COLO668 (cell line): ENCODE results near the gene EHBP1L1.

ENCODE experiments used
- DNase-seq: peaks from one replicate; lab custom pipeline; 2025; ENCODE audit not compliant: unreplicated experiment; lab: John Stamatoyannopoulos, UW

EHBP1L1 gene

GRCh38 chr11:65575568-65576231, at the start of gene EHBP1L1:
Gene EHBP1L1, plus strand, starts transcription at chr11:65576053. Its CDS starts 250 bp downstream, at chr11:65576303.
- peak; percentile 73 for DNase-seq

GRCh38 chr11:65526744-65527143, 49.1 kb upstream of the EHBP1L1 start:
- DNase-seq = no peak

GRCh38 chr11:65528819-65529350, 47.0 kb upstream of the EHBP1L1 start:
- DNase-seq = no peak

- no peak for DNase-seq
Measured at GRCh38 chr11:65529475-65530156, 46.2 kb upstream of the EHBP1L1 start.

- no peak for DNase-seq
Measured at GRCh38 chr11:65530157-65530496, 45.7 kb upstream of the EHBP1L1 start.

GRCh38 chr11:65532388-65533064, 43.3 kb upstream of the EHBP1L1 start:
- no peak for DNase-seq

GRCh38 chr11:65535102-65535501, 40.8 kb upstream of the EHBP1L1 start:
- DNase-seq = no peak

GRCh38 chr11:65536412-65537295, 39.2 kb upstream of the EHBP1L1 start:
- DNase-seq = no peak

- no peak for DNase-seq
Measured at GRCh38 chr11:65537296-65537597, 38.6 kb upstream of the EHBP1L1 start.

- DNase-seq = no peak
Measured at GRCh38 chr11:65537620-65538231, 38.1 kb upstream of the EHBP1L1 start.

- DNase-seq = no peak
Measured at GRCh38 chr11:65538232-65538914, 37.5 kb upstream of the EHBP1L1 start.

GRCh38 chr11:65538915-65539743, 36.7 kb upstream of the EHBP1L1 start:
- no peak for DNase-seq

- peak; percentile 77 for DNase-seq
Measured at GRCh38 chr11:65539744-65540289, 36.0 kb upstream of the EHBP1L1 start.

GRCh38 chr11:65540290-65541092, 35.4 kb upstream of the EHBP1L1 start:
- peak; percentile 90 for DNase-seq

- no peak for DNase-seq
Measured at GRCh38 chr11:65541093-65541982, 34.5 kb upstream of the EHBP1L1 start.

GRCh38 chr11:65542738-65543390, 33.0 kb upstream of the EHBP1L1 start:
- no peak for DNase-seq

GRCh38 chr11:65545853-65546216, 30.0 kb upstream of the EHBP1L1 start:
- DNase-seq = peak; percentile 35
